GM08714 (cell line): Measurements from ENCODE around the gene CEP164.

Experiments used
- H3K4me3 ChIP-seq: fragments of 200-500 bp; sonication (Bioruptor generic); 2 replicates; pipeline ENCODE4 v1.5.1; 2014; ENCODE audit warnings: mild to moderate bottlenecking, low read length, inconsistent platforms
- ZNF274 ChIP-seq: IDR thresholded peaks from 2 replicates; pipeline ENCODE4 v1.6.1; 2012; ENCODE audit warnings: mild to moderate bottlenecking, low read depth, low read length

CEP164 gene

GRCh38 chr11:117437791-117438130 lies 110.1 kb downstream of the CEP164 start:
- no peak for TF ChIP-seq ZNF274
- no peak overlapping the region for H3K4me3 ChIP-seq

DNA sequence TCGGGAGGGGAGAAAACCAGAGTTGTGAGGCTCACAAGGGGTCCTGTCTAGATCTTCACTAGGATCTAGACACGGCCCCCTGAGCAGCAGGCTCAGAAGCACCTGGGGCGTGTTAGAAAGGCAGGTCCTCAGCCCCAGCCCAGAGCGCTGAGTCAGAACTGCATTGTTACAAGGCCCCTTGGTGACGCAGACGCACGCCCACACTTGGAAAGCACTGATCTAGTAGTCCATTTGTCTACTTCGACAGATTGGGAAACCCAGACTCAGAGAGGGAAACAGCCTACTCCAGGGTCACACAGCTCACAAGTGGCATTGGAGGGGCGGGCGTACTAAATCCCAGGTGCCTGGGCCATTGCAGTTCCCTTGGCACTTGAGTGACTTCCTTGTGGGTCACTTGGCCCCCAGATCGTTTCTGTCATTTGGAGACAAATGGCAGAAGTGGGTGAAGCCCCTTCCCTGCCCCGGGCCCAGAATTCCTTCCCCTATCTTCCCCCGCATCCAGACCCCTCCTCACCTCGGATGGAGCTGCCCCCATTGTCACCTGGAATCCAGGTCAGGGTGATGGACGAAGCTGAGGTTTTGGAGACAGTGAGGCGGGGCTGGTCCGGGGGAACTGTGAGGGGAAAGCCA lies 110.8 kb downstream of the CEP164 start:
- no peak for TF ChIP-seq ZNF274
- no peak overlapping the region for H3K4me3 ChIP-seq

GRCh38 chr11:117439256-117439655 lies 111.6 kb downstream of the CEP164 start:
- no peak for TF ChIP-seq ZNF274
- no peak overlapping the region for H3K4me3 ChIP-seq

GRCh38 chr11:117440258-117440657 lies 112.6 kb downstream of the CEP164 start:
- H3K4me3 ChIP-seq, result no peak overlapping the region
- TF ChIP-seq ZNF274, result no peak

DNA sequence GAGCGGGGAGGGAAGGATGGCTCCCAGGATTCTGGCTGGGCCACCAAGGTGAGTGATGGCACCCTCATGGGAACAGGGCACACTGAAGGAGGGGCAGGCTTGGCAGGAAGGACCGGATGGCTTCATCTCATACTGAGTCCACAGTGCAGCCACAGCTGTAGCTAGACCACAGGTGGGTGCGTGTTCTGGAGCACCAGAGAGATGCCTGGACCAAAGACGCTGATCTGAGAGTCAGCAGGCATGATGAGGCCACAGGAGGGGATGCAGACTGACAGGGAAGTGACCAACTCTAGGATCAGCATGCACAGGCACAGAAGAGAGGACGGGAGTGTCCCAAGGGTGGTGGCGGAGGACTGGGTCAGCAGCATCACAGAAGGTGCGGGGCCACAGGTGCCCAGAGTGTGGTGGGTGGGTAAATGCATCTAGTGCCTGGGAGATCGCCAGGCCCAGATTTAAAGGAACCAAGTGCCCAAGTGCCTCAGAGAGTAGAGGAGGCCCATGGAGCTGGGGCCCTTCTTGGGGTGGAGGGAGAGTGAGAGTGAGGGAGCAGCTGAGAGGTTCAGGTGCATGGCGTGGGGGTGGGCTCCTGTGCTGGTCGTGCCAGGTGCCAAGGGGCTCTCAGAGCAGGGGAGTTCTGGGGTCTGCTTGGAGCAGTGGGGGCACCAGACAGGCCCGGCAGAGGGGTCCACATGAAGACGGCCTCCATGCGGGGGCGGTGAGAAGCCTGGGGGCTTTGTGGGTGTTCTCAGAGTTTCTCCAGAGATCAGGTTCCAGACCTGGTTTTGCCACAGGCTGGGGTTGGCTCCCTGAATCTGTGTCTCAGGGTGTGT lies 113.7 kb downstream of the CEP164 start:
- no peak overlapping the region for H3K4me3 ChIP-seq
- TF ChIP-seq ZNF274, result no peak

GRCh38 chr11:117442049-117442868 lies 114.6 kb downstream of the CEP164 start:
- no peak for TF ChIP-seq ZNF274
- H3K4me3 ChIP-seq, result no peak overlapping the region

- no peak for TF ChIP-seq ZNF274
Observed at GRCh38 chr11:117442869-117443239, 115.2 kb downstream of the CEP164 start.

GRCh38 chr11:117443266-117444186 lies 115.9 kb downstream of the CEP164 start:
- no peak overlapping the region for H3K4me3 ChIP-seq
- no peak for TF ChIP-seq ZNF274

More at GRCh38 chr11:117442869-117443239, 115.2 kb downstream of the CEP164 start:
- no peak overlapping the region for H3K4me3 ChIP-seq

- TF ChIP-seq ZNF274, result no peak
- H3K4me3 ChIP-seq, result no peak overlapping the region
Observed at GRCh38 chr11:117444256-117444655, 116.6 kb downstream of the CEP164 start.

DNA sequence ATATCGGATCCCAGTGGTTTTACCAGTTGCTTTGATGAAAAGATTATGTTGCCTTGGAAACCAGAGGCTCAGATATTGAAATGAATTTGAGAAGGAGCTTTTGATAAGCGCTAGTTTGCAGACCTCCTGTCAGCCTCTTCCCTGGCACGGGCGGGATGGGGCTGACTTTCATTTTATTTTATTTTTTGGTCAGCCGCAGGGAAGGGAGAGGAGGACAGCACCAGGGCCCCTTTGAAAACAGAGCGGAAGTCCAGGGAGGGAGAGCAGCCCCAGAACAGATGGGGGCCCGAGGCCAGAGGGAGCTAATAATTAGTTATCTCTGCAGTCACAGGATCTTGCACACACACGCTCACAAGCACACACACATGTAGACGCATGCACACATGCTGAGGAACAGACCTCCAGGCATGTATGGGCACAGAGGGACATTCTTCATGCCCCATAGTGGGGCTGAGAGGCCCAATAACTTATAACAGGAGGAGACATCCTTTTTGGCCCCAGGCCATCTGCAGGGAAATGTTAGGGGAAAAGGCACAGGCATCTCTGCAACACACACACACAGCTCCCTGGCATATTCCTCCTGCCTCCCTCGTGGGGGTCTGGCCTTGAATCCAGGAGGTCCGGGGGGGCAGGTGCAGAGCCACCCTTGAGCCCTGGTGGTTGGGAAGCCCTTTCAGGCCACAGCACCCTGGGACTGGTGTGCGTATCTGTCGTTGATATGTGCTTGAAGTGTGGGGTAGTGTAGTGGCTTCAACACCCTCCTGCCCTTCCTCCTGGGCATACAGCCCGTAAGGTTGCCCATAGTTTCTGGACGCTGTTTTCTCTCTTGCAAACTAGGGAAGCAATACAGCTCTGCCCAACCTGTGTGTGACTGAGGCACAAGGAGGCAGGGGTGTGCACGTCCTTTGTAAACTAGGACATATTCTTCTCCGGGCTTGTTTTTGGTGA lies 117.3 kb downstream of the CEP164 start:
- H3K4me3 ChIP-seq, result no peak overlapping the region
- no peak for TF ChIP-seq ZNF274

GRCh38 chr11:117449111-117449693 lies 121.5 kb downstream of the CEP164 start:
- no peak overlapping the region for H3K4me3 ChIP-seq
- TF ChIP-seq ZNF274, result no peak

DNA sequence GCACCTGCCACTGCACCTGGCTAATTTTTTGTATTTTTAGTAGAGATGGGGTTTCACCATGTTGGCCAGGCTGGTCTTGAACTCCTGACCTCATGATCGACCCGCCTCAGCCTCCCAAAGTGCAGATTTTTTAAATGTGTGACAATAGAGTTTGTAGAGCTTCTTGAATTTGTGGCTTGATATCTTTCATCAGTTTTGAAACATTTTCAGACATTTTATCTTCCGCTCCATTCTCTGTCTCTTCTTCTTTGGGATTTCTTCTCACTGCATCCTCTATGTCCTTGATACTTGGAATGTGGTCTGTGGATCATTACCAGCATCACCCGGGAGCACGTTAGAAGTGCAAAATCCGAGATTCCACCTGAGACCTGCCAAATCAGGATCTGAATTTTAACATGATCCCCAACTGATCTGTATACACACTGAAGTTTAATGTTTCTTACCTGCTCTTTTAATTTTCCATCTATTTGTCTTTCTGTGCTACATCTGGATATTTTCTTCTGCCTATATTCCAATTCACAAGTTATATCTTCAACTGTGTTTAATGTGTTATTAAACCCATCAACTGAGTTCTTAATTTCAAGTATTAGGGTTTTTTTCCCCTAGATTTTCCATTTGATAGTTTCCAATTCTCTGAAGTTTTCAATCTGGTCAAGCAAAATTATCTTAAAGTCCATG lies 126.4 kb downstream of the CEP164 start:
- no peak for TF ChIP-seq ZNF274
- no peak overlapping the region for H3K4me3 ChIP-seq

DNA sequence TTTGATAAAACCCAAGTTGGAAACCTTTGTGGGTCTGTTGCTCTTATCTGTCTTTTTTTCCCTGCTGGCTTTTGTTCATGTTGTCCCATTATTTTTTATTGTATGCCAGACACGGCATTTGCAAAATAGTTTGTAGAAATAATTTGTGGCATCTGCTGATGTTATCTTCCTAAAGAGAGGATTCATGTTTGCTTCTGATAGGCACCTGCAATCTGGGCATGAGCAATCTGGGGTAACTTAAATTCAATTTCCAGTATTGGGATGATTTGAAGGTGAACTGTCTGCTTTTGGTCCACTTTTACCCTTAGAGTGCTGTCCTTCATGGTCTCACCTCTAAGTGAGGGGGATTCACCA lies 126.9 kb downstream of the CEP164 start:
- no peak overlapping the region for H3K4me3 ChIP-seq
- no peak for TF ChIP-seq ZNF274
